Measurements from ENCODE around the gene MPZ. TPM values are rescaled to one million over a fixed set of nuclear protein-coding genes. Genes with fewer than 3 reads are reported as not detected.

MPZ gene
- total RNA-seq, 4 donors from 2014 or later, result 0.67 to 1.9 (median 0.93) TPM

DNA sequence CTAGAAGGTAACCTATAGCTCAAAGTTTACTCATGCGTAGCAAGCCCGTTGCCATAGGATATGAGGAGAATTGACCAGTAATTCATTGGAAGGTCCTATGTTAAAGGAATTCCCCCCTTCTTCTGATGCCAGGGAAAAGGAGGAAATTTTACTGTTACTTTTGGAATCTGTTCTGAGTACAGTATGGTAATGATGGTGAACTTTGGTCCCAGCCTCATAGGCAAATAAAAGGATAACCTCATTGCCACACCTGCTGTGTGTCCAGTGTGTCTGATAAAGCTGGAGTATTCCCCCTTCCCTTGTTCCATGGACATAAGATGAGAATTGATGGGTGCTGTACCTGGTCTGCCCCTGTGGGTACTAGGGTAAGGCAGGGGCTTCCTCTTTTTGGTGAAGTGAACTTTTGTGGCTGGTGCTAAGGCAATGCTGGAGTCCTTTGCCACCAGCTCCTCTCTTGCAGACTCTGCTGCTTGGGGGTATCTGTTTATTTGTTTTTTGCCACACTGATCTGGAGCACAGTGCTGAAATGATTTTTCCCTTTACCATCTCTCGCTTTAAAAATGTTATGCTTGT, 22.2 kb downstream of the MPZ start:
- H3K4me3 ChIP-seq (replicated peaks in 1 of 3), result no peak overlapping the region
- no peak for DNase-seq
- WGBS, 2 donors, result 82 to 88% methylated on average over 3 of the region's 3 CpGs
- TF ChIP-seq POLR2A (IDR thresholded peaks at IDR 0.05), result no peak
- TF ChIP-seq, protein P1, sequence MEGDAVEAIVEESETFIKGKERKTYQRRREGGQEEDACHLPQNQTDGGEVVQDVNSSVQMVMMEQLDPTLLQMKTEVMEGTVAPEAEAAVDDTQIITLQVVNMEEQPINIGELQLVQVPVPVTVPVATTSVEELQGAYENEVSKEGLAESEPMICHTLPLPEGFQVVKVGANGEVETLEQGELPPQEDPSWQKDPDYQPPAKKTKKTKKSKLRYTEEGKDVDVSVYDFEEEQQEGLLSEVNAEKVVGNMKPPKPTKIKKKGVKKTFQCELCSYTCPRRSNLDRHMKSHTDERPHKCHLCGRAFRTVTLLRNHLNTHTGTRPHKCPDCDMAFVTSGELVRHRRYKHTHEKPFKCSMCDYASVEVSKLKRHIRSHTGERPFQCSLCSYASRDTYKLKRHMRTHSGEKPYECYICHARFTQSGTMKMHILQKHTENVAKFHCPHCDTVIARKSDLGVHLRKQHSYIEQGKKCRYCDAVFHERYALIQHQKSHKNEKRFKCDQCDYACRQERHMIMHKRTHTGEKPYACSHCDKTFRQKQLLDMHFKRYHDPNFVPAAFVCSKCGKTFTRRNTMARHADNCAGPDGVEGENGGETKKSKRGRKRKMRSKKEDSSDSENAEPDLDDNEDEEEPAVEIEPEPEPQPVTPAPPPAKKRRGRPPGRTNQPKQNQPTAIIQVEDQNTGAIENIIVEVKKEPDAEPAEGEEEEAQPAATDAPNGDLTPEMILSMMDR (IDR thresholded peaks at IDR 0.05), result no peak
- H3K27ac ChIP-seq, result no peak overlapping the region
- no peaks in the 10 kb centered on the region for H3K36me3 ChIP-seq
- no peaks in the 10 kb centered on the region for H3K9me3 ChIP-seq
- H3K4me1 ChIP-seq, result no peaks in the 10 kb centered on the region
- H3K27me3 ChIP-seq, result no peaks in the 10 kb centered on the region
- intact Hi-C loops (cut with DNase I), result no loop called here

DNA sequence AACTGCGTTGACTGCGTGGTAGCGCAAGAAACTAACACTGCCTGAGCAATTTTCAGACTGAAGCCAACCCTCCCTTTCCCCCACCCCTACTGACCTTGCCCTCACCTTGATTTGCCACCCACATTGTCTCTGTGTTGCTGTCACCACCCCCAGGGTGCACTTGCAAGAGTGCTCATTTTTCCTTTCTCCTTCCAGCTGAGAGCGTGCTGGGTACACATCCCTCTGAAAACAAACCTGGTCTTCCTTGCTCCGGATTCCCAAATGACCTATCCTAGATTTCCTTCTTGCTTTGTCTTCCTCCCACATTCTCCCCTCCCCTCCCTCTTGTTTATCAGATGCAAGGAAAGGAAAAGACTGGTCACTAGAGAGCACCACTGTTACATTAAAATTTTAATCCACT, 24.2 kb downstream of the MPZ start:
- WGBS, 2 donors, result 57 to 61% methylated on average over 5 of the region's 5 CpGs
- H3K27me3 ChIP-seq, result no peaks in the 10 kb centered on the region
- H3K27ac ChIP-seq, result no peak overlapping the region
- H3K9me3 ChIP-seq, result no peaks in the 10 kb centered on the region
- no peaks in the 10 kb centered on the region for H3K36me3 ChIP-seq
- no peak overlapping the region for H3K4me3 ChIP-seq (replicated peaks in 1 of 3)
- intact Hi-C loops (cut with DNase I), result no loop called here
- no peak for DNase-seq
- H3K4me1 ChIP-seq, result peaks cover 0 to 2% of the 10 kb centered on the region in 2 donors
- TF ChIP-seq, protein P1 (IDR thresholded peaks at IDR 0.05), result no peak
- TF ChIP-seq POLR2A (IDR thresholded peaks at IDR 0.05), result no peak

DNA sequence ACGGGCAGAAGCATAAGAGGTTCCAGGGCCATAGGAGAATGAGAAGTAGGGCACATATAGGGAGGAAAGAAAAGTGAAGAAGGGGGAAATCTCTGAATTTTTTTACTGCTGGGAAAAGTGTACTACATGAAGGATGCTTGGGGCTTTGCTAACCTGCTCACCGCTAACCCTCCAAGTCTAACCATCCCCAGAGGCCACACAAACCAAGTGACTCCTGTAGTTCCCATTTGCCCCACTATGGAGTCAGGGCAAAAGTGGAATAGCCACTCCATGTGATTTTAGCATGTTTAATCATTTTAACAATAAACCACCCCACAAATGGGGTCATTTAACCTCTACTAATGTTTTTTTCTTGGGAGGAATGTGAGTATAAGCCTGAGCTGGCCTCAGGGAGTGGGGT, 24.7 kb downstream of the MPZ start:
- no peaks in the 10 kb centered on the region for H3K9me3 ChIP-seq
- intact Hi-C loops (cut with DNase I), result no loop called here
- TF ChIP-seq, protein P1 (IDR thresholded peaks at IDR 0.05), result no peak
- no peak for TF ChIP-seq POLR2A (IDR thresholded peaks at IDR 0.05)
- H3K36me3 ChIP-seq, result no peaks in the 10 kb centered on the region
- peaks cover 0 to 4% of the 10 kb centered on the region in 2 donors for H3K4me1 ChIP-seq
- DNase-seq, result no peak
- WGBS, 2 donors, result 86 to 97% methylated on average over 2 of the region's 2 CpGs
- no peaks in the 10 kb centered on the region for H3K27me3 ChIP-seq
- no peak overlapping the region for H3K4me3 ChIP-seq (replicated peaks in 1 of 3)
- no peak overlapping the region for H3K27ac ChIP-seq

DNA sequence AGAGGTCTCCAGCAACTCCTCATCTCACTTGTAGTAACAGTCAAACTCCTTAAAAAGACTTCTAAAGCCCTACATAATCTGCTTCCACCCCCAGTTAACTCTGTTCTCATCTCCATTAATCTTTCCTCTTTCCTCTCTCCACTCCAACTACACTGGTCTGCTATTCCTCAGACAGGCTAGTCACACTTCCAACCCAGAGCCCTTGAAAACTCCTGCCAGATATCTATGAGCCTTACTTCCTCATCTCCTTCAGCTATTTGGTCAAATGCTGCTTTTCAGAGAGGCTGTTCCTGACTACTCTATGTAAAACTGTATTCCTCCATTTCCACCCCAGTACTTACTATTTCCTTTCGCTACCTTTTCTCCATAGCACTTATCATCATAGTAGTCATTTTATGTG, 26.8 kb downstream of the MPZ start:
- TF ChIP-seq POLR2A (IDR thresholded peaks at IDR 0.05), result no peak
- DNase-seq, result no peak
- H3K27ac ChIP-seq, result no peak overlapping the region
- 98% methylated on average over 1 of the region's 1 CpG for WGBS, 2 donors
- no peaks in the 10 kb centered on the region for H3K27me3 ChIP-seq
- H3K4me1 ChIP-seq, result peaks cover 0 to 4% of the 10 kb centered on the region in 2 donors
- H3K4me3 ChIP-seq (replicated peaks in 1 of 3), result no peak overlapping the region
- H3K36me3 ChIP-seq, result no peaks in the 10 kb centered on the region
- intact Hi-C loops (cut with DNase I), result no loop called here
- no peaks in the 10 kb centered on the region for H3K9me3 ChIP-seq

DNA sequence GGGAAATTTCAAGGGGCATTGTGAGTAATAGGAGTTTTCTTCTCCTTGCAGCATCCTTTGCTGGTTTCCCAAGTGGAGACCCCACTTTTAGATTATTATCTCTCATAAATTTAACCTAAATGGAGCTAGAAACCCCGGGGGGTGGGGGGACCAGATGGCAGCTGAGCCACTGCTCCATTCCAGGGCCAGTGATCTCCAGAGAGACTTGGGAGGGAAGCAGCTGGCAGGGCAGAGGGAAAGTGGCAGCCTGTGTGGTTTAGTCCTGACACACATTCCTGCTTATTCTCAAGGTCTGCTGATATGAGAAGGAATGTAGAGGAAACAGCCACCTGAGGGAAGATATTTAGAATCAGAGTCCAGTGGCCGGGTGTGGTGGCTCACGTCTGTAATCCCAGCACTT, 34.9 kb downstream of the MPZ start:
- TF ChIP-seq, protein P1 (IDR thresholded peaks at IDR 0.05), result no peak
- TF ChIP-seq POLR2A (IDR thresholded peaks at IDR 0.05), result no peak
- no peak overlapping the region for H3K27ac ChIP-seq
- H3K9me3 ChIP-seq, result no peaks in the 10 kb centered on the region
- no peaks in the 10 kb centered on the region for H3K36me3 ChIP-seq
- no peaks in the 10 kb centered on the region for H3K4me1 ChIP-seq
- no peak for DNase-seq
- H3K27me3 ChIP-seq, result no peaks in the 10 kb centered on the region
- intact Hi-C loops (cut with DNase I), result no loop called here
- 66 to 82% methylated on average over 3 of the region's 3 CpGs for WGBS, 2 donors
- H3K4me3 ChIP-seq (replicated peaks in 1 of 3), result no peak overlapping the region

All from thyroid gland (tissue), 4 donors.